ENCODE data around the gene RPRD1B. TPM values are rescaled to one million over a fixed set of nuclear protein-coding genes. Genes with fewer than 3 reads are reported as not detected.

Gene RPRD1B
- total RNA-seq, 1 experiment from 2014 or later: 112 TPM

DNA sequence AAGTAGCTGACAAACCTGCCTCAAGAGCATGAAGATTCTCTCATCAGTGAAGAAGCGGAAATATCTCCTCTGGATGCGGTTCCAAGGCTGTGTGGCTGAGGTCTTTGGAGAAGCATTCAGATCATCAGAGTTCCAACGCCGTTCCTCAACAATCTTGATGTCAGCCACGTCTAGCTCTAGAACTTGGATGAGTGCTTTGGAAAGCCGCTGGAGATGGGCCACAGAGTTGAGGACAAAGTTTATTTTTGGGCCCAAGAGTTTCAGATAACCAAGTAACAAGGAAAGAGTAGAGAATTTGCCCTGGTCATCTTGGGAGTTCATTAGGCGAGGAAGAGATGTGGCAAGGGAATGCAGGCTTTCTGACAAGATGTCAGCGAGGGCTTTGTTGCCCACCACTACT is 21.2 kb upstream of the RPRD1B start:
- Mint-ChIP-seq H3K4me3 (ENCODE audit: unreplicated experiment) (no peak overlapping the region), H3K9me3 (ENCODE audit: unreplicated experiment) (no peaks in the 10 kb centered on the region)
- CTCF ChIA-PET: interaction anchor here (0.7 kb wide), 1 partner anchor 69 kb away, joined by 4 read pairs; no protein-coding TSS in a partner anchor

DNA sequence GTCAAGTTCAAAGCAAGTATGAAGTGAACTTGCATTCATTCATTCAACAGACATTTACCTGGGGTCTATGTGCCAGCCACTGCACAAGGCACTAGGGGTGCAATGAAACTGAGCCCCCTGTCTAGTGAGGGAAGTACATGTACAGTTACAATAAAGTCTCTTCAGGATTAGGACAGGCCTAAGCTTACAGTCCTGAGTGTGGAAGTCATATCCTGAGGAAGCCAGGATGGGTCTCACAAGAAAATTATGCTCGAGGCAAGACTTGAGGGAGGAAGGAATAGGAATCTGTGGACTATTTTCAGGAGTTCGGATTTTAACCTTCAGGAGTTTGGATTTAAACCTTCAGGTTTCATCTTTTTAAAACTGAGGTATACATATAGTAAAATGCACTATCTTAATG is 19.7 kb upstream of the RPRD1B start:
- H3K9me3 Mint-ChIP-seq (ENCODE audit: unreplicated experiment): peaks cover 11% of the 10 kb centered on the region
- H3K9me3 ChIP-seq: peaks cover 13% of the 10 kb centered on the region
- TF ChIP-seq, protein P1, sequence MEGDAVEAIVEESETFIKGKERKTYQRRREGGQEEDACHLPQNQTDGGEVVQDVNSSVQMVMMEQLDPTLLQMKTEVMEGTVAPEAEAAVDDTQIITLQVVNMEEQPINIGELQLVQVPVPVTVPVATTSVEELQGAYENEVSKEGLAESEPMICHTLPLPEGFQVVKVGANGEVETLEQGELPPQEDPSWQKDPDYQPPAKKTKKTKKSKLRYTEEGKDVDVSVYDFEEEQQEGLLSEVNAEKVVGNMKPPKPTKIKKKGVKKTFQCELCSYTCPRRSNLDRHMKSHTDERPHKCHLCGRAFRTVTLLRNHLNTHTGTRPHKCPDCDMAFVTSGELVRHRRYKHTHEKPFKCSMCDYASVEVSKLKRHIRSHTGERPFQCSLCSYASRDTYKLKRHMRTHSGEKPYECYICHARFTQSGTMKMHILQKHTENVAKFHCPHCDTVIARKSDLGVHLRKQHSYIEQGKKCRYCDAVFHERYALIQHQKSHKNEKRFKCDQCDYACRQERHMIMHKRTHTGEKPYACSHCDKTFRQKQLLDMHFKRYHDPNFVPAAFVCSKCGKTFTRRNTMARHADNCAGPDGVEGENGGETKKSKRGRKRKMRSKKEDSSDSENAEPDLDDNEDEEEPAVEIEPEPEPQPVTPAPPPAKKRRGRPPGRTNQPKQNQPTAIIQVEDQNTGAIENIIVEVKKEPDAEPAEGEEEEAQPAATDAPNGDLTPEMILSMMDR (IDR thresholded peaks at IDR 0.05; ENCODE audit: insufficient read depth in 1 of 2, low read depth in 1 of 2, low read length in 1 of 2, severe bottlenecking in 1 of 2, unreplicated experiment in 1 of 2): no peak
- no peak overlapping the region for H3K4me3 ChIP-seq (ENCODE audit: low read depth, low read length)
- ChIA-PET POLR2A (no interaction called here), CTCF (no interaction called here)
- DNase-seq: no peak
- no peaks in the 10 kb centered on the region for H3K4me1 ChIP-seq
- intact Hi-C loops (cut with micrococcal nuclease; ENCODE audit: unreplicated experiment): no loop called here
- no peaks in the 10 kb centered on the region for H3K27me3 Mint-ChIP-seq (ENCODE audit: insufficient read depth, unreplicated experiment)
- BruUV-seq (replicated peaks): no TSS peak
- no peaks in the 10 kb centered on the region for H3K4me1 Mint-ChIP-seq (ENCODE audit: low read depth, unreplicated experiment)
- H3K36me3 ChIP-seq (ENCODE audit: control insufficient read depth, insufficient read depth, low read length): peaks cover 11% of the 10 kb centered on the region
- H3K4me3 Mint-ChIP-seq (ENCODE audit: unreplicated experiment): no peak overlapping the region
- H3K27me3 ChIP-seq (replicated peaks; ENCODE audit: control insufficient read depth, insufficient read depth, low read length): no peaks in the 10 kb centered on the region
- no peak overlapping the region for H3K27ac Mint-ChIP-seq (ENCODE audit: unreplicated experiment)
- peaks cover 80% of the 10 kb centered on the region for H3K36me3 Mint-ChIP-seq (ENCODE audit: insufficient read depth, unreplicated experiment)

More for the DNA sequence above, 21.2 kb upstream of the RPRD1B start:
- H3K4me1 ChIP-seq: no peaks in the 10 kb centered on the region
- TF ChIP-seq, protein P1 (IDR thresholded peaks at IDR 0.05; ENCODE audit: insufficient read depth in 1 of 2, low read depth in 1 of 2, low read length in 1 of 2, severe bottlenecking in 1 of 2, unreplicated experiment in 1 of 2): no peak
- intact Hi-C loops (cut with micrococcal nuclease; ENCODE audit: unreplicated experiment): no loop called here
- no peaks in the 10 kb centered on the region for H3K27me3 Mint-ChIP-seq (ENCODE audit: insufficient read depth, unreplicated experiment)
- POLR2A ChIA-PET: no interaction called here
- H3K4me3 ChIP-seq (ENCODE audit: low read depth, low read length): no peak overlapping the region
- no peaks in the 10 kb centered on the region for H3K4me1 Mint-ChIP-seq (ENCODE audit: low read depth, unreplicated experiment)
- no peak for DNase-seq
- no peaks in the 10 kb centered on the region for H3K27me3 ChIP-seq (replicated peaks; ENCODE audit: control insufficient read depth, insufficient read depth, low read length)
- no TSS peak for BruUV-seq (replicated peaks)
- H3K36me3 Mint-ChIP-seq (ENCODE audit: insufficient read depth, unreplicated experiment): peaks cover 69% of the 10 kb centered on the region
- peaks cover 6% of the 10 kb centered on the region for H3K36me3 ChIP-seq (ENCODE audit: control insufficient read depth, insufficient read depth, low read length)
- no peak overlapping the region for H3K27ac Mint-ChIP-seq (ENCODE audit: unreplicated experiment)
- no peaks in the 10 kb centered on the region for H3K9me3 ChIP-seq

DNA sequence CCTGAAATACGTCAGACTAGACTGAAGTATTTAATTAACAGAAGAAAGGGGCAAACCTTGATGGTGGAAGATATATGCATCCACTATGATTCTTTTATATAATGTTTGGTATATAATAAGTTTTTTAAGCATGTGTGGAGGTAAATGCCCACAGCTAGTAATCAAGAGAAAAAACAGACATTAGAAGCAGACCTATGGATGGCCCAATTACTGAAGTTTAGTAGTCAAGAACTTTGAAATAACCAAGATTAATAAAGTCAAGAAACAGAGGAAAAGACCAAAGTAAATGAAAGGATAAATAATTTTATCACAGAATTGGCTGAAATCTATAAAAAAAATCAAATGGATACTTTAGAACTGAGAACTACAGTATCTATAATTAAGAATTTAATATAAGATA is 15.6 kb upstream of the RPRD1B start:
- ChIA-PET CTCF (no interaction called here), POLR2A (no interaction called here)
- Mint-ChIP-seq H3K4me1 (ENCODE audit: low read depth, unreplicated experiment) (no peaks in the 10 kb centered on the region), H3K9me3 (ENCODE audit: unreplicated experiment) (peaks cover 19% of the 10 kb centered on the region), H3K4me3 (ENCODE audit: unreplicated experiment) (no peak overlapping the region), H3K36me3 (ENCODE audit: insufficient read depth, unreplicated experiment) (peaks cover 68% of the 10 kb centered on the region), H3K27me3 (ENCODE audit: insufficient read depth, unreplicated experiment) (no peaks in the 10 kb centered on the region), H3K27ac (ENCODE audit: unreplicated experiment) (no peak overlapping the region)
- BruUV-seq (replicated peaks): no TSS peak
- H3K4me1 ChIP-seq: no peaks in the 10 kb centered on the region
- no peaks in the 10 kb centered on the region for H3K27me3 ChIP-seq (replicated peaks; ENCODE audit: control insufficient read depth, insufficient read depth, low read length)
- H3K36me3 ChIP-seq (ENCODE audit: control insufficient read depth, insufficient read depth, low read length): peaks cover 9% of the 10 kb centered on the region
- peaks cover 23% of the 10 kb centered on the region for H3K9me3 ChIP-seq
- intact Hi-C loops (cut with micrococcal nuclease; ENCODE audit: unreplicated experiment): no loop called here
- TF ChIP-seq, protein P1 (IDR thresholded peaks at IDR 0.05; ENCODE audit: insufficient read depth in 1 of 2, low read depth in 1 of 2, low read length in 1 of 2, severe bottlenecking in 1 of 2, unreplicated experiment in 1 of 2): no peak
- DNase-seq: no peak
- H3K4me3 ChIP-seq (ENCODE audit: low read depth, low read length): no peak overlapping the region
